ENCODE data around the gene SON. TPM values are rescaled to one million over a fixed set of nuclear protein-coding genes. Genes with fewer than 3 reads are reported as not detected.

The SON gene
- total and polyA plus RNA-seq, 2 of the 13 experiments (the other 11 are each of a cell fraction or from before 2014, with no cell fraction given), result 61.3 to 78.3 TPM

- TF ChIP-seq THRA (CRISPR knock-in tag; IDR thresholded peaks at IDR 0.05; ENCODE audit: borderline replicate concordance) (0 out of 2 replicates have a peak, but pooled peaks have one; percentile 22), ZNF510 (CRISPR knock-in tag; IDR thresholded peaks at IDR 0.05; ENCODE audit: low read depth) (no peak), ZNF33B (CRISPR knock-in tag; IDR thresholded peaks at IDR 0.05) (peak; percentile 83), NR2F1 (CRISPR knock-in tag; IDR thresholded peaks at IDR 0.05) (no peak), PRDM15 (CRISPR knock-in tag; IDR thresholded peaks at IDR 0.05) (no peak), ZNF687 (CRISPR knock-in tag; IDR thresholded peaks at IDR 0.05) (peak; percentile 57), ATF6 (CRISPR knock-in tag; conservative IDR thresholded peaks at IDR 0.05) (no peak), ZNF207 (IDR thresholded peaks at IDR 0.05; ENCODE audit: borderline replicate concordance) (no peak), ELF3 (CRISPR knock-in tag; IDR thresholded peaks at IDR 0.05) (peak; percentile 22; the same call in 1 of the 2 replicates), HMGA1 (CRISPR knock-in tag; conservative IDR thresholded peaks at IDR 0.05) (no peak), NR3C1 (CRISPR knock-in tag; IDR thresholded peaks at IDR 0.05) (no peak), BCL6 (CRISPR knock-in tag; IDR thresholded peaks at IDR 0.05) (no peak), FOXA3 (CRISPR knock-in tag; IDR thresholded peaks at IDR 0.05) (no peak; the same call in 1 of the 2 replicates), FOXM1 (CRISPR knock-in tag; IDR thresholded peaks at IDR 0.05) (no peak), FOXA1 (IDR thresholded peaks at IDR 0.05) (no peak), FOXA1 (CRISPR knock-in tag; IDR thresholded peaks at IDR 0.05) (peak; percentile 32; the same call in 1 of the 2 replicates)
Measured at GRCh38 chr21:33542640-33543504, at the start of gene SON (continued).

Data from HepG2 (cell line).